Activated CD8-positive, alpha-beta memory T cell treated with anti-CD3 and anti-CD28 coated beads for 4 hours (primary cell): ENCODE data around the gene MTCH1.

ENCODE experiments used
- DNase-seq, 2 donors: peaks; one replicate each; pipeline ENCODE4 v3.0.0-alpha.2; 2020; ENCODE audit warnings: low read depth in 2 of 2

Gene MTCH1

DNA sequence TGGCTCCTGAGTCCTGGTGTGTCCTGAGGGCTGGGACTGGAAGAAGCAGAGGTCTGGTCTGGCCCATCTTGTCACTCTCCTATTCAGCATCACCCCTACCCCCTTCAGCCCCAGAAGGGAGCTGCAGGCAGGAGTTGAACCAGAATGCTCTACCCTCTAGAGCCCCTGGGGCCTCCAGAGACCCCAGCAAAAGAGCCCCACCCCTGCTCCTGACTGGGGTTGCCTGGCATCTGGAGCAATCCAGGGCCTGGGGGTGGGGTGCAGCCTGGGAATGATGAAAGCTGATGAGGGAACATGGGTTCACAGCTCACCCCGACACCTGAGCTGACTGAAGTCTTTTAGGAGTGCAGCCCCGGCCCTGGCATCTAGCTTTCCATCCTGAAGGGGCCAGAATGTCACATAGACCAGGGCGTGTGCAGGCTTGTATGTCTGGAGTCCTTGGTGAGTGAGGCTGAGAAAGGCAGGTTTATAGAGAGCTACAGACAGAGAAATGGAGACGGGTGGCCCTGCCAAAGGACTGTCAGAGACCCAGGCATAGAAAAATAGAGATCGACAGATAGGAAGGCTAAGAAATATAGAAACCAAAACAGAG, 31.7 kb upstream of the MTCH1 start:
- DNase-seq: no peak

DNA sequence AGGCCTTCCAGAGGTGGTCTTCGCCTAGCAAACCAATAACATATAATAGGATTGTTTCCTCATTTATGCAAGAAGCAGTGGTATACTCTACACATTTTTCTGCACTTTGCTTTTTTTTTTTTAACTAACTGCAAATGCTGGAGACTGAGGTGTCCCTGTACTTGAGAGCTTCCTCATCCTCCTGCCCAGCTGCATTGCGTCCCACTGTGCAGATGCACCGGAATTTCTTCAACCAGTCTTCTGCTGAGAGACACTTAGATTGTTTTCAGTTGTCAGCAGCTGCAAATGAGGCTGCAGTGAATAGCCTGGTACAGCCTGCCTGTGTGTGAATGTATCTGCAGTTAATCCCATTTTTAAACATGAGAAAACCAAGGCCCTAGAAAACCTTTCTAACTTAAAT, 31.0 kb upstream of the MTCH1 start:
- DNase-seq: no peak

DNA sequence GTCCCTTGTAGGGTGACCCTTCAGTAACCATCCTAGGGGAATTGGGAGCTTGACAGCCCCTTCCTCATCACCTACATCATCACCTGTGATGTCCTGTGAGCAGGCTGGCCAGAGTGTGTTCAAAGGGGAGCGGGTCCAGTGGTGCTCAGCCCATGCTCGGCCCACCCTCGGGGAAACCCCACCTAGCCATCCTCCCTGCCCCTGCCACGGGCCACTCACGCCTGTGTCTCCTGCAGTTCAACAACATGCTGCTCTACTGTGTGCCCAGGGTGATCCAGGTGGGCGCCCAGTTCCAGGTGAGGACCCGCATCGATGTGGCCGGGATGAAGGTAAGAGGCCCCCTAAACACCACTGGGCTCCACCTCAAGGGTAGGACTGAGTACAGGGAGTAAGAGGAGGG, 29.5 kb upstream of the MTCH1 start:
- DNase-seq: no peak

DNA sequence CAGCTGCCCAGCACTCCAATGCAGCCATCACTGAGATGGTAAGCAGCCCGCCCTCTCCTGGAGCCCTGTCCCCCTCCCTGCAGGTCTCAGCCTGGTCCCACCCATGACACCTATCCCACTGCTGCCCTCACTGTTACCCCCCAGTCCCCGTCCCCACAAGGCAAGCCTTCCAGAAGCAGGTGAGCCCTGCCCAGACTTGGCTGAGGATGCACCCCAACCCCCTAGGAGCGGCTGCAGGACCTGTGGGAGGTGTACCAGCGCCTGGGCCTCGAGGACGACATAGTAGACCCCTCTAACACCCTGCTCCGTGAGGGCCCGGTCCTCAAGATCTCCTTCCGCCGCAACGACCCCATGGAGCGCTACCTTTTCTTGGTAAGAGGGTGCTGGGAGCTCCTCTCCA, 28.7 kb upstream of the MTCH1 start:
- DNase-seq: no peak

DNA sequence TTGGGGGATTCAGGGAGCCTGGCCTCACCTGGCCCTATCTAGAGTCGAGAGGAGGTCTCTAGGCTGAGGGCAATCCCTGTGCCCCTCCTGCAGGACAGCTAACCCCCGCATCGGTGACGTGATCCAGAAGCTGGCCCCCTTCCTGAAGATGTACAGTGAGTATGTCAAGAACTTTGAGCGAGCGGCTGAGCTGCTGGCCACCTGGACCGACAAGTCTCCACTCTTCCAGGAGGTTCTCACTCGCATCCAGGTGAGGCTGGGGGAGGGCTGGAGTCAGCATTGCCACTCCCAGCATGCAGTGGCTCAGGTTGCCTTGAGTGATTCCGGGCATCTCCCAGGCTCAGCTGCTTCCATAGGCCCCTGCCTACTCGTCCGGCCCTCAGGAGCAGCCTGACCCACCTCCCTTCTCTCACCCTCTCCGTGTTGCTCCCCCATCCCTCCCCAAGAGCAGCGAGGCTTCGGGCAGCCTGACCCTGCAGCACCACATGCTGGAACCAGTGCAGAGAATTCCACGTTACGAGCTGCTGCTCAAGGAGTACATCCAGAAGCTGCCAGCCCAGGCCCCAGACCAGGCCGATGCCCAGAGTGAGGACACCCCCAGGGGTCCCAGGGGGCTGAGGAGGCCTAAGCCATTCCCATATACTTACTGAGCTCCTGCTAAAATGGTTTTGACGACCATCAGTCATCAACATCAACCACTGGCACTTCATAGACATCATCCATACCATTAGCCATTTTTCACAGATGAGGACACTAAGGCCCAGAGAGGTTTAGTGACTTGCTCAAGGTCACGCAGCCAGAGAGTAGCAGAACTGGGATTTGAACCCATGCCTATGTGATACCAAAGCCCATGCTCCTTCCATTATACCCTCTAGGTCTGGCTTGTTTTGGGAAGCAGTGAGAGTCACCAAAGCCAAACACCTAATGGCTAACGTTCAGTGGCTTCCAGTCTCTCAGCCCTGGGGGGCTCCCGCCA, 27.8 kb upstream of the MTCH1 start:
- DNase-seq: no peak

GRCh38 chr6:37011656-37012378, 25.8 kb upstream of the MTCH1 start:
- no peak for DNase-seq

DNA sequence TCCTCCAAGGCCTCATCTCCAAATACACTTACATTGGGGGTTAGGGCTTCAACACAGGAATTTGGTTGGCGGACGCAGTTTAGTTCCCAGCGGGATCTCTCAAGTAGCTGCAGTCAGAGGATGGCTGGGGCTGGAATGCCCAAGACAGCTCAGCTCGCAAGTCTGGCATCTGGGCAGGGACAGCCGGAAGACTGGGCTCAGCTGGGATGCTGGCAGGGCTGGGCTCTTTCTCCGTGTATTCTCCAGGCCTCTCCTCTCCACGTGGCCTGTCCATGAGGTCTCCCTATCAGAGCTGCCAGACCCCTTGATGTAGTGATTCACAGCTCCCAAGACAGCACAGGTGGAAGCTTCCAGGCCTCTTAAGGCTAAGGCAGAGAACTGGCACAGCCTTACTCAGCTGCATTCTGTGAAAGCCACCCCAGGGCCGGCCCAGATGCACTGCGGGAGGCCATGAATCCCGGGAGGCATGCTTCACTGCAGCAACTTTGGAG, 24.5 kb upstream of the MTCH1 start:
- no peak for DNase-seq

GRCh38 chr6:37008484-37009465, 22.8 kb upstream of the MTCH1 start:
- no peak for DNase-seq

DNA sequence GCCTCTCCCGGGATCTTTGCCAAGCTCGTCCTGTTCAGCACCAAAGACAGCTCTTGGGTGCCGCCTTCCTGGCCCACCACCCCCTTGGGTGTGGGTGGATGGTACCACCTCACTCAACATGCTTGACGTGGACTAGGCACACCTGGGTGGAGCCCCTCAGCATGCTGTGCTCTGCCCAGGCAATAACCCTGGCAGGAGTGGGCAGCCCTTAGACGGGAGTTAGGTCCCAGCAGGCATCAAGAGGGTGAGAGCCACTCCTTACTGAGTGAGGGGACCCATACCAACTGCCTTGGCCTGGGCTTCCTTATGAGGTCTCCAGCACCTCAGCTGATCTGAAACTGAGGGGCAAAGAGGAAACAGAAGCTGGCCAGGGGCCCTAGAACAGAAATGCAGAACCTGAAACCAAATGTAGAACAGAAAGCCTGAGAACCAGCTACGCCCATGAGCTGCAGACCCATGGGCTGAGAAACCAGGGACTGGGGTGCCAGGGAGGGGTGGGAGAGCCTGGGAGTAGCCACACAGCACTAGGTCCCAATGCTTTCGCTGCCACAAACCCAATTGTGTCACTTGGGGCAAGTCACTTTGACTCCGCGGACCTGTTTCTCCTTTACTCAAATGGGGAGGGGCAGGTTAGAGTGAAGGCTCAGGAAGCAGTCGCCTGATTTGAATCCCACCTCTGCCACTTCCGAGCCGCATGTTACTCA, 21.5 kb upstream of the MTCH1 start:
- DNase-seq: no peak

DNA sequence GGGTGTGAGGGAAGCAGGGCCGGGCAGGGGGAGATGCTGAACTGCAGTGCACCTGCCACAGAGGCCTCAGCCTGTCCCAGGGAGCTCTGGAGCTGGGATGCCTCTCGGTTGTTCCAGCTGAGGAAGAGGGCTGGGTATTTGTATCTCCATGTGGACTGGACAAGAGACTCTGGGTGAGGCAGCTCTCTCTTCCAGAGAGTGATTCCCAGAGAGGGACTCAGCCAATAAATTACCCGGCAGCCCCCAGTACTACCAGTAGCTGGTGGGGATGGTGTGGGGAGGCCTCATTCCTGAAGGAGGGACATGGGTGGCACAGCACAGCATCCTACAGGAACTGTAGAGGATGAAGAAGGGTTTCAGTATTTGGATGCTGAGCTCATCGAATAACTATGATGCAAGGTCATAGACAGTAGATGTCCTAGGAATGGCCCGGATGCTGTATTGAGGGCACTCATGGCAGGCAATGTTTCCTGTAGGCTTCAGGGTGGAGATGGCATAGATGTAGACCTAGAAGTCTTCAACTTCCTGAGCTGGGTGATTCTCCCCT, 20.9 kb upstream of the MTCH1 start:
- DNase-seq: no peak

GRCh38 chr6:37005827-37006567, 20.0 kb upstream of the MTCH1 start:
- DNase-seq: no peak

GRCh38 chr6:37005061-37005810, 19.2 kb upstream of the MTCH1 start, which contains the start of gene FGD2:
Gene FGD2, plus strand, starts transcription at chr6:37005655. Its CDS starts 163 bp downstream, at chr6:37005818.
- no peak for DNase-seq

- no peak for DNase-seq
These were observed 18.3 kb upstream of the MTCH1 start for GRCh38 chr6:37004044-37004980.

GRCh38 chr6:36999751-37000125, 13.7 kb upstream of the MTCH1 start:
- no peak for DNase-seq

DNA sequence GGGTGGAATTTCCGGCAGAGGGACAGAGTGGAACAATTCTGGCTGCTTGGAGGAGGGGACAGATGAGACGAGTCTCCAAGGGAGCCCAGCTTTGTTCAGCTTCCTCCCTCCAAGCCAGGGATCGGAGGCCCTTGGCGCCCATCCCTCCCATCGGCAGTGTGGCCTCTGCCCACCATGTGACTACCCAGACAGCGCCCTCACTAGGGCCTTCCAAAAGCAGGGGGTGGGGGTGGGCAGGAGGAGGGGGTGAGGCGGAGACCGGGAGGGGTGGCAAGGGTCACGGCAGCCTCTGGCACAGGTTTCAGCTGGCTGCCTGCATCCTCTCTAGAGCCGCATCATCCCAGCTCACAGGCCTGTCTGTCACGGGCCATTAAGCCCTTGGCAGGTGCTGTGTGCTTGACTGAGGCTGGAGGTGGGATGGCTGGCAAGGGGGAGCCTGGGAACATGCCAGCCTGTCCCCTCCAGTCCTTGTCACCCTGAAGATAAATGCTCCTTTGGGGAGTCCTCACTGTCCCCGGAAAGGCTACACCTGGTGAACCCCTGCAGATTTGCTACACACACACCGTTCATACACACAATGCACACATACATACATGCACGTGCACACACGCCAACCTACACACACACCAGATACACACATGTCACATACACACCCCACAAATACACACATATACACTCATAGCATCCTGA, 13.2 kb upstream of the MTCH1 start:
- no peak for DNase-seq

DNA sequence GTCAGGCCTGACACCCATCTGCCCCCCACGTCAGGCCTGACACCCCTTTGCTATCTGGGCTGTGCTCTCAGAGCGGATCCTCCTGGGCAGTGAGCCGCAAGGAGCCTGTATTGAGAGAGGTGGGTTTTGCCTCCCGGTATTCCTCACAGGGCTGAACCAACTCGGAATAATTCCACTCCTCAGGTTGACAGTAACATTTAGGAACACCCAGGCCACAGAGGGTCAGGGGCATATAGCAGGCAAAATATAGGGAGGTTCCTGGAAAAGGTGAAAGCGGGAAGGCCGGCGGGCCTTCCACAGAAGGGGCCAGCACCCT, 12.7 kb upstream of the MTCH1 start:
- DNase-seq: no peak
